Keratinocyte (primary cell): Measurements from ENCODE around the gene GPSM1. TPM values are rescaled to one million over a fixed set of nuclear protein-coding genes. Genes with fewer than 3 reads are reported as not detected.

Experiments
- DNase-seq: peaks from one replicate; pipeline ENCODE4 v3.0.0-alpha.2; 2011; ENCODE audit warnings: low read depth, missing footprints, low spot score
- FAIRE-seq: peaks from 2 replicates; lab custom pipeline; 2011; peaks lifted over from hg19 to GRCh38; lab: Jason Lieb, UNC
- H2AFZ ChIP-seq: 2 replicates; pipeline ENCODE4 v1.6.0; 2012; ENCODE audit warnings: low read length, control low read depth, inconsistent platforms; ENCODE audit not compliant: control insufficient read depth
- H3K27ac ChIP-seq: 2 replicates; pipeline ENCODE4 v1.5.1; 2011; ENCODE audit warnings: low read length; ENCODE audit not compliant: control insufficient read depth, insufficient read depth
- H3K27me3 ChIP-seq: 3 replicates; pipeline ENCODE4 v1.6.0; 2011; ENCODE audit warnings: low read length; ENCODE audit not compliant: control insufficient read depth, insufficient read depth; ENCODE audit errors: extremely low read depth
- H3K36me3 ChIP-seq, 2 experiments: 2 replicates in 1 of 2; 3 replicates in 1 of 2; pipeline ENCODE4 v1.5.1; 2011; ENCODE audit warnings: low read length in 2 of 2, mild to moderate bottlenecking in 1 of 2; ENCODE audit not compliant: control insufficient read depth in 2 of 2, insufficient read depth in 2 of 2; ENCODE audit errors: extremely low read depth in 1 of 2
- H3K4me1 ChIP-seq: 3 replicates; pipeline ENCODE4 v1.5.1; 2011; ENCODE audit warnings: low read length; ENCODE audit not compliant: control insufficient read depth, insufficient read depth; ENCODE audit errors: extremely low read depth
- H3K4me2 ChIP-seq: 3 replicates; pipeline ENCODE4 v1.6.0; 2011; ENCODE audit warnings: low read depth, low read length; ENCODE audit not compliant: control insufficient read depth, insufficient read depth; ENCODE audit errors: extremely low read depth
- H3K4me3 ChIP-seq, 3 experiments: fragments of 200-600 bp in 1 of 3; sonication (generic) in 1 of 3; 2 replicates in 2 of 3; 3 replicates in 1 of 3; pipeline ENCODE4 v1.5.1; 2011 to 2016; ENCODE audit warnings: low read length in 3 of 3, mild to moderate bottlenecking in 3 of 3, control low read depth in 2 of 3, inconsistent platforms in 1 of 3, low read depth in 1 of 3, mixed read lengths in 1 of 3, mixed run types in 1 of 3, moderate library complexity in 1 of 3; ENCODE audit not compliant: control insufficient read depth in 2 of 3, insufficient read depth in 2 of 3; ENCODE audit errors: extremely low read depth in 1 of 3
- H3K79me2 ChIP-seq: 2 replicates; pipeline ENCODE4 v1.6.0; 2012; ENCODE audit warnings: low read length; ENCODE audit not compliant: control insufficient read depth, insufficient read depth
- H3K9ac ChIP-seq: 3 replicates; pipeline ENCODE4 v1.6.0; 2011; ENCODE audit warnings: low read length; ENCODE audit not compliant: control insufficient read depth, insufficient read depth; ENCODE audit errors: extremely low read depth
- H3K9me1 ChIP-seq: 3 replicates; pipeline ENCODE4 v1.6.0; 2011; ENCODE audit warnings: low read length; ENCODE audit not compliant: control insufficient read depth, insufficient read depth; ENCODE audit errors: extremely low read depth
- H3K9me3 ChIP-seq: 2 replicates; pipeline ENCODE4 v1.5.1; 2012; ENCODE audit warnings: low read depth, low read length; ENCODE audit not compliant: control insufficient read depth
- H4K20me1 ChIP-seq: 3 replicates; pipeline ENCODE4 v1.6.0; 2011; ENCODE audit warnings: low read length; ENCODE audit not compliant: control insufficient read depth, insufficient read depth; ENCODE audit errors: extremely low read depth
- EZH2 ChIP-seq: IDR thresholded peaks from one replicate; pipeline ENCODE4 v1.6.1; 2012; ENCODE audit warnings: inconsistent platforms, mild to moderate bottlenecking, low read length, moderate library complexity
- dilution Hi-C: fragments of 300-500 bp; cut with MboI; formaldehyde crosslinking; loops from one replicate; pipeline ENCODE4 v1.7.0; 2020; ENCODE audit warnings: low sequenced_read_pairs; ENCODE audit not compliant: extremely low pct_ligation_motif_present
- polyA plus RNA-seq, 5 experiments: library from polyadenylated mRNA; depleted of rRNA in 3 of 5; stranded (reverse) in 3 of 5; stranded (forward) in 1 of 5; unstranded in 1 of 5; fragments of >200 nt; gene quantifications; 1 replicate in 1 of 5; 2 replicates in 3 of 5; 3 replicates in 1 of 5; pipeline versions ENCODE4 v1.2.1 to v1.2.3, GENCODE V29; 2011 to 2012; ENCODE audit warnings: missing spikeins in 2 of 5, low read depth in 1 of 5, low replicate concordance in 1 of 5
- TF ChIP-seq, protein P1 (sequence below), 3 experiments: IDR thresholded peaks in 1 of 3; conservative IDR thresholded peaks in 1 of 3; optimal IDR thresholded peaks in 1 of 3; 2 replicates in 2 of 3; 3 replicates in 1 of 3; pipeline versions ENCODE3 to v1.5.1; 2011; ENCODE audit warnings: low read length in 3 of 3, mild to moderate bottlenecking in 3 of 3, moderate library complexity in 2 of 3, control low read depth in 1 of 3, inconsistent platforms in 1 of 3; ENCODE audit not compliant: insufficient read depth in 2 of 3; ENCODE audit errors: extremely low read depth in 1 of 3

GPSM1 gene
- polyA plus RNA-seq, 1 donor (not counting 4 experiments of a cell fraction or from before 2014, with no cell fraction given), result 2.5 TPM

DNA sequence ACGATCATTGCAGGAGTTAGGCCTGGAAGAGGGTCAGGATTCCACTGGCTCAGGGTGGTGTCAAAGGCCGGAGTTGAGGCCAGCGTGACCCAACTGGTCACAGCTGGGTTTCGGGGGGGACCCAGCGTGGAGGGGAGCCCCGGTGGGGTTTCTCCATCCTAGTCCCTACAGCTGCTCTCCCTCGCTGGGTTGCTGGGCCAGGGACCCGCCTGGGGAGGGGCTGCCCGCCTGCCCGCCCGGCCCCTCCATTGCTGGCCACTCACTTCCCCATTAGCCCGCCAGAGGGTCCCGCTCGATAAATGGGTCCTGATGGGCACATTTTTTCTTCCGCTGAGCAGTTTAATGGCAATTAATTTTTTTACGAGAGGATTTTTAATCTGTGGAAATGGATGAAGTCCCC lies 32.3 kb upstream of the GPSM1 start:
- H3K27me3 ChIP-seq, result peaks cover 26% of the 10 kb centered on the region

DNA sequence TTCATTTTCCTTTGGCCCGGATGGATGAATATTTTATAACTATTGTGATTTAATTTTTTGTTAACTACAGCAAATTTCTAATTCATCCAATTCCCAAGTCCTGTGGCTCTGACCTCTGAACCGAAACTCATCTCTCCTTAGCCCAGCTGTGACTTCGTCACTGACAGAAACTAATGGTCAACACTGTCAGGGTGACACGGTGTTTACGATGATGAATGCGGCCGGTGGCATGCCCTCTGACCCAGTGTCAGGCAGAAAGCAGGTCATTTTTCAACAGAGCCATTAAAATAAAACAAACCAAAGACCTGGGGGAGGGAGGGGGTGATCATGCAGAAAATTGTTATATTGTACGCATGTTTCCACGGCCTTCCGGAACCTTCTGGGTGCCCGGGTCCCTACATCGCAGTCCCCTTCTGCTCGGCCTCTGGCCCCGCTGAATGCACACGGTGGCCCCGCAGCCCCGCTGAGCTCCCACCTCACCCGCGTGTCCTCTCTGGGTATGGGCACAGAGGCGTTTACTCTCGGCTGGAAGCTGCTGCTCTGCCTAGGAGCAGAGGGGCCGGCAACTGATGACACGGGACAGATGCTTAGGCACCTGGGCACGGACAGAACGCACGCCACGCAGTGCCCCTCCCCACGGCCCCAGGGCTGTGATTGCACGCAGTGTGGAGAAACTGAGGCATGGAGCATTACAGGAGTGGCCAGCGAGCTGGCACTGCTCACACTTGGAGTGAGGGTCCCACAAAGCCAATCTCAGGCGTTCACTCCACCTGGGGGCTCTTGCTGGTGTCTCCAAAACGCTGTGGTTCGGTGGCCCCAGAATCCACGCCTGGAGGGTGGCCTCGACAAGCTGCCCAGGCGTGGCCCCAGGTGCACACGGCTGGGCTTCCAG lies 31.6 kb upstream of the GPSM1 start:
- H3K36me3 ChIP-seq, result no peaks in the 10 kb centered on the region
- H3K4me2 ChIP-seq, result no peak overlapping the region
- H3K9me3 ChIP-seq, result peaks cover 4% of the 10 kb centered on the region
- no peak for TF ChIP-seq EZH2
- TF ChIP-seq, protein P1, sequence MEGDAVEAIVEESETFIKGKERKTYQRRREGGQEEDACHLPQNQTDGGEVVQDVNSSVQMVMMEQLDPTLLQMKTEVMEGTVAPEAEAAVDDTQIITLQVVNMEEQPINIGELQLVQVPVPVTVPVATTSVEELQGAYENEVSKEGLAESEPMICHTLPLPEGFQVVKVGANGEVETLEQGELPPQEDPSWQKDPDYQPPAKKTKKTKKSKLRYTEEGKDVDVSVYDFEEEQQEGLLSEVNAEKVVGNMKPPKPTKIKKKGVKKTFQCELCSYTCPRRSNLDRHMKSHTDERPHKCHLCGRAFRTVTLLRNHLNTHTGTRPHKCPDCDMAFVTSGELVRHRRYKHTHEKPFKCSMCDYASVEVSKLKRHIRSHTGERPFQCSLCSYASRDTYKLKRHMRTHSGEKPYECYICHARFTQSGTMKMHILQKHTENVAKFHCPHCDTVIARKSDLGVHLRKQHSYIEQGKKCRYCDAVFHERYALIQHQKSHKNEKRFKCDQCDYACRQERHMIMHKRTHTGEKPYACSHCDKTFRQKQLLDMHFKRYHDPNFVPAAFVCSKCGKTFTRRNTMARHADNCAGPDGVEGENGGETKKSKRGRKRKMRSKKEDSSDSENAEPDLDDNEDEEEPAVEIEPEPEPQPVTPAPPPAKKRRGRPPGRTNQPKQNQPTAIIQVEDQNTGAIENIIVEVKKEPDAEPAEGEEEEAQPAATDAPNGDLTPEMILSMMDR (optimal IDR thresholded peaks at IDR 0.05 in 1 of 3, IDR thresholded peaks at IDR 0.05 in 1 of 3, conservative IDR thresholded peaks at IDR 0.05 in 1 of 3; ENCODE audit: extremely low read depth in 1 of 3, insufficient read depth in 2 of 3, low read length in 3 of 3), result no peak
- H4K20me1 ChIP-seq, result no peaks in the 10 kb centered on the region
- dilution Hi-C loops, result no loop called here
- H3K4me1 ChIP-seq, result peaks cover 11% of the 10 kb centered on the region
- no peak for DNase-seq
- H3K27ac ChIP-seq, result no peak overlapping the region
- no peaks in the 10 kb centered on the region for H3K9me1 ChIP-seq
- FAIRE-seq, result no peak
- H3K4me3 ChIP-seq, result no peak overlapping the region
- H3K9ac ChIP-seq, result no peak overlapping the region
- H3K27me3 ChIP-seq, result peaks cover 26% of the 10 kb centered on the region
- H3K79me2 ChIP-seq, result no peaks in the 10 kb centered on the region
- no peak overlapping the region for H2AFZ ChIP-seq

More for the DNA sequence above, 32.3 kb upstream of the GPSM1 start:
- TF ChIP-seq, protein P1 (optimal IDR thresholded peaks at IDR 0.05 in 1 of 3, IDR thresholded peaks at IDR 0.05 in 1 of 3, conservative IDR thresholded peaks at IDR 0.05 in 1 of 3; ENCODE audit: extremely low read depth in 1 of 3, insufficient read depth in 2 of 3, low read length in 3 of 3), result no peak
- TF ChIP-seq EZH2, result no peak
- DNase-seq, result no peak
- FAIRE-seq, result no peak
- Histone ChIP-seq H3K9ac (no peak overlapping the region), H3K9me1 (no peaks in the 10 kb centered on the region), H3K27ac (no peak overlapping the region), H3K4me1 (peaks cover 11% of the 10 kb centered on the region), H3K79me2 (no peaks in the 10 kb centered on the region), H3K4me3 (no peak overlapping the region), H2AFZ (no peak overlapping the region), H3K9me3 (peaks cover 4% of the 10 kb centered on the region), H3K4me2 (no peak overlapping the region), H4K20me1 (no peaks in the 10 kb centered on the region), H3K36me3 (no peaks in the 10 kb centered on the region)
- dilution Hi-C loops, result no loop called here
